Spleen (tissue), 7 donors: ENCODE data around the gene CHAD.

Experiments
- POLR2A ChIP-seq, 3 donors: fragments of 450-650 bp; IDR thresholded peaks; one replicate each; pipeline ENCODE4 v1.5.1; 2017; ENCODE audit warnings: antibody characterized with exemption in 3 of 3, mild to moderate bottlenecking in 1 of 3
- TF ChIP-seq, protein P1 (sequence below), 11 experiments: fragments of 200-600 bp in 7 of 11; fragments of 450-650 bp in 4 of 11; sonication (generic) in 4 of 11; IDR thresholded peaks in 8 of 11; conservative IDR thresholded peaks in 3 of 11; 1 replicate in 7 of 11; 2 replicates in 4 of 11; pipeline versions ENCODE4 v1.4.0 to v1.8.0; 2016 to 2021; ENCODE audit warnings: antibody characterized with exemption in 11 of 11, inconsistent platforms in 4 of 11, mild to moderate bottlenecking in 1 of 11
- donor health status: DM: no; HTN: no; CAD: no; lungs with moderate emphysema.
- donor health status: DM: no; HTN: no; CAD: no.
- donor health status: DM: no; HTN: no; CAD: no.

DNA sequence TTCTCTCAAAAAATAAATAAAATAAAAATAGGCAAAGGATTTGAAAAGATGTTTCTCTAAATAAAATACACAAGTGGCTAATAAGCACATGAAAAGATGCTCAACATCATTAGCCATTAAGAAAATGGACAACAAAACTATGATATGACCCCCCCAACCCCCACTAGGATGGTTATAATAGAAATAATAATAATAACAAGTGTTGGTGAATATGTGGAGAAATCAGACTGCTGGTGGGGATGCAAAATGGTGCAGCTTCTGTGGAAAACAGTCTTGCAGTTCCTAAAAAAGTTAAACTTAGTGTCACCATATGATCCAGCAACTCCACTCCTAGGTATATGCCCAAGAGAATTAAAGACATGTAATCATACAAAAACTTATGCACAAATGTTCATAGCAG, 30.6 kb upstream of the CHAD start:
- TF ChIP-seq, protein P1, sequence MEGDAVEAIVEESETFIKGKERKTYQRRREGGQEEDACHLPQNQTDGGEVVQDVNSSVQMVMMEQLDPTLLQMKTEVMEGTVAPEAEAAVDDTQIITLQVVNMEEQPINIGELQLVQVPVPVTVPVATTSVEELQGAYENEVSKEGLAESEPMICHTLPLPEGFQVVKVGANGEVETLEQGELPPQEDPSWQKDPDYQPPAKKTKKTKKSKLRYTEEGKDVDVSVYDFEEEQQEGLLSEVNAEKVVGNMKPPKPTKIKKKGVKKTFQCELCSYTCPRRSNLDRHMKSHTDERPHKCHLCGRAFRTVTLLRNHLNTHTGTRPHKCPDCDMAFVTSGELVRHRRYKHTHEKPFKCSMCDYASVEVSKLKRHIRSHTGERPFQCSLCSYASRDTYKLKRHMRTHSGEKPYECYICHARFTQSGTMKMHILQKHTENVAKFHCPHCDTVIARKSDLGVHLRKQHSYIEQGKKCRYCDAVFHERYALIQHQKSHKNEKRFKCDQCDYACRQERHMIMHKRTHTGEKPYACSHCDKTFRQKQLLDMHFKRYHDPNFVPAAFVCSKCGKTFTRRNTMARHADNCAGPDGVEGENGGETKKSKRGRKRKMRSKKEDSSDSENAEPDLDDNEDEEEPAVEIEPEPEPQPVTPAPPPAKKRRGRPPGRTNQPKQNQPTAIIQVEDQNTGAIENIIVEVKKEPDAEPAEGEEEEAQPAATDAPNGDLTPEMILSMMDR (IDR thresholded peaks at IDR 0.05 in 8 of 11, conservative IDR thresholded peaks at IDR 0.05 in 3 of 11): no peak
- TF ChIP-seq POLR2A (IDR thresholded peaks at IDR 0.05): no peak
